A549 (cell line): Measurements from ENCODE around the gene INF2. TPM values are rescaled to one million over a fixed set of nuclear protein-coding genes. Genes with fewer than 3 reads are reported as not detected.
A peak's percentile ranks its signal among the peaks of the same experiment; 100 is the strongest.

Experiments used
- ATAC-seq, 2 experiments: fragments of 200-7000 bp in 1 of 2; fragments of >200 bp in 1 of 2; cut with Nextera tagmentation in 1 of 2; cut with Tn5 transposase in 1 of 2; 3 replicates each; pipeline versions ENCODE4 v1.8.0 to v1.9.1; 2018 to 2020; ENCODE audit warnings: mild to moderate bottlenecking in 1 of 2, moderate library complexity in 1 of 2
- CTCF ChIA-PET: fragments of 300-600 bp; sonication (Branson Sonifier 250); formaldehyde crosslinking; extraction: SDS; loops from one replicate; lab custom pipeline; 2021; ENCODE audit warnings: antibody characterized with exemption, inconsistent platforms; lab: Yijun Ruan, JAX
- POLR2A ChIA-PET: fragments of 350-600 bp; formaldehyde crosslinking; extraction: SDS; loops from one replicate; lab custom pipeline; 2021; ENCODE audit warnings: antibody characterized with exemption, inconsistent platforms; lab: Yijun Ruan, JAX
- DNase-seq, 2 experiments: peaks; one replicate each; pipeline versions ENCODE4 v3.0.0 to v3.0.0-alpha.2; 2011 to 2016; ENCODE audit warnings: low read depth in 1 of 2, low spot score in 1 of 2
- FAIRE-seq: peaks from 2 replicates; lab custom pipeline; 2011; peaks lifted over from hg19 to GRCh38; lab: Jason Lieb, UNC
- H3K27ac ChIP-seq, 2 experiments: fragments of >200 bp; sonication (Bioruptor Twin); formaldehyde crosslinking; 3 replicates each; pipeline ENCODE4 v1.5.1; 2016 to 2017
- H3K4me1 ChIP-seq: fragments of >200 bp; sonication (Bioruptor Twin); formaldehyde crosslinking; 3 replicates; pipeline ENCODE4 v1.6.1; 2016
- H3K4me2 ChIP-seq: fragments of >200 bp; sonication (Bioruptor Twin); formaldehyde crosslinking; 3 replicates; pipeline ENCODE4 v1.6.1; 2016
- H3K4me3 ChIP-seq: fragments of >200 bp; sonication (Bioruptor Twin); formaldehyde crosslinking; 3 replicates; pipeline ENCODE4 v1.5.1; 2016
- H3K9me3 ChIP-seq: fragments of >200 bp; sonication (Bioruptor Twin); formaldehyde crosslinking; 3 replicates; pipeline ENCODE4 v1.6.1; 2016
- ATOH8 ChIP-seq: fragments of 250-450 bp; sonication (Bioruptor Pico); IDR thresholded peaks from 2 replicates; pipeline ENCODE4 v1.5.0; 2020; ENCODE audit warnings: low read depth, mild to moderate bottlenecking, moderate library complexity
- CHD2 ChIP-seq: fragments of 150-350 bp; IDR thresholded peaks from 2 replicates; pipeline ENCODE4 v1.6.1; 2014; ENCODE audit warnings: low read length; ENCODE audit not compliant: partially characterized antibody
- CHD4 ChIP-seq: fragments of 200-600 bp; sonication (generic); IDR thresholded peaks from 2 replicates; pipeline ENCODE4 v1.6.1; 2016; ENCODE audit warnings: antibody characterized with exemption, mild to moderate bottlenecking, borderline replicate concordance
- FOSL2 ChIP-seq, 2 experiments: fragments of 450-650 bp in 1 of 2; fragments of >200 bp in 1 of 2; sonication (Bioruptor Twin) in 1 of 2; formaldehyde crosslinking; IDR thresholded peaks; 2 replicates each; pipeline versions ENCODE4 v1.5.0 to v1.6.1; 2016 to 2020; ENCODE audit warnings: mild to moderate bottlenecking in 1 of 2, moderate library complexity in 1 of 2
- HEYL ChIP-seq: fragments of 250-450 bp; sonication (Bioruptor Pico); IDR thresholded peaks from 2 replicates; pipeline ENCODE4 v1.8.0; 2021; ENCODE audit warnings: mild to moderate bottlenecking, moderate library complexity
- HOXB13 ChIP-seq: fragments of 250-450 bp; sonication (Bioruptor Pico); IDR thresholded peaks from 2 replicates; pipeline ENCODE4 v1.5.0; 2020; ENCODE audit warnings: low read depth, mild to moderate bottlenecking, moderate library complexity
- HOXB5 ChIP-seq: fragments of 250-450 bp; sonication (Bioruptor Pico); IDR thresholded peaks from 2 replicates; pipeline ENCODE4 v1.5.0; 2020; ENCODE audit warnings: mild to moderate bottlenecking, moderate library complexity
- JUN ChIP-seq, 2 experiments: fragments of >200 bp; sonication (Bioruptor Twin); formaldehyde crosslinking; IDR thresholded peaks; 2 replicates in 1 of 2; 3 replicates in 1 of 2; pipeline ENCODE4 v1.6.1; 2016 to 2017
- KDM1A ChIP-seq: fragments of 200-600 bp; sonication (generic); IDR thresholded peaks from 2 replicates; pipeline ENCODE4 v1.6.1; 2016; ENCODE audit warnings: low read depth, mild to moderate bottlenecking
- MAX ChIP-seq: IDR thresholded peaks from 2 replicates; pipeline ENCODE4 v1.6.1; 2012
- MYC ChIP-seq: IDR thresholded peaks from 2 replicates; pipeline ENCODE4 v1.6.1; 2012; ENCODE audit warnings: mild to moderate bottlenecking, inconsistent platforms, low read length, improper control_type of control experiment, borderline replicate concordance
- NR3C1 ChIP-seq: fragments of >200 bp; sonication (Bioruptor Twin); formaldehyde crosslinking; IDR thresholded peaks from 3 replicates; pipeline ENCODE4 v1.6.1; 2017
- PHF8 ChIP-seq: fragments of 200-600 bp; sonication (generic); IDR thresholded peaks from 2 replicates; pipeline ENCODE4 v1.6.1; 2016; ENCODE audit warnings: low read depth, mild to moderate bottlenecking, antibody characterized with exemption, moderate library complexity, borderline replicate concordance
- POLR2AphosphoS2 ChIP-seq: conservative IDR thresholded peaks from 2 replicates; pipeline ENCODE4 v1.6.1; 2012; ENCODE audit warnings: low read length, improper control_type of control experiment, inconsistent platforms
- SREBF2 ChIP-seq: fragments of 450-650 bp; IDR thresholded peaks from 2 replicates; pipeline ENCODE4 v1.6.1; 2014; ENCODE audit warnings: mild to moderate bottlenecking, moderate library complexity
- USF2 ChIP-seq: fragments of 450-650 bp; IDR thresholded peaks from 2 replicates; pipeline ENCODE4 v1.6.1; 2014; ENCODE audit warnings: antibody characterized with exemption
- ZSCAN20 ChIP-seq: fragments of 250-450 bp; sonication (Bioruptor Pico); IDR thresholded peaks from 2 replicates; pipeline ENCODE4 v1.8.0; 2022; ENCODE audit warnings: mild to moderate bottlenecking, moderate library complexity
- WGBS: methylation state at CpG from one replicate; pipeline ENCODE4 v1.1.6; 2017; ENCODE audit errors: missing lambda C conversion rate; 5-methylcytosine and 5-hydroxymethylcytosine counted together
- polyA plus RNA-seq, 4 experiments: library from polyadenylated mRNA; depleted of rRNA in 3 of 4; stranded (reverse); fragments of >200 nt; fragmentation: RNase III in 1 of 4; extraction: RNeasy Plus Mini Kit Qiagen cat#74134 plus additional on column Dnase treatment in 1 of 4; gene quantifications; 2 replicates in 3 of 4; 3 replicates in 1 of 4; pipeline ENCODE4 v1.2.3, GENCODE V29; 2011 to 2017
- TF ChIP-seq, protein P1 (sequence below): fragments of >200 bp; sonication (Bioruptor Twin); formaldehyde crosslinking; IDR thresholded peaks from 3 replicates; pipeline ENCODE4 v1.6.1; 2016

The INF2 gene
- polyA plus RNA-seq, 2 of the 4 experiments (the other 2 are of a cell fraction) = 24.7 to 71.2 TPM

- TF ChIP-seq MAX (no peak), ZSCAN20 (CRISPR knock-in tag) (no peak)
These were observed 45.8 kb downstream of the INF2 start (continued) for GRCh38 chr14:104734991-104735779.

- H3K9me3 ChIP-seq = no peaks in the 10 kb centered on the region
- no peak for ATAC-seq
- H3K4me2 ChIP-seq = no peak overlapping the region
- DNase-seq = no peak
- no peak overlapping the region for H3K4me3 ChIP-seq
- POLR2A ChIA-PET = no interaction called here
- no peak for FAIRE-seq
- CTCF ChIA-PET = interaction anchor here (0.8 to 7.0 kb wide), 8 partner anchors 9 to 60 kb away, joined by 3 to 65 read pairs (median 4); partner anchors contain the start of gene ADSS1
- 81% methylated on average over 18 of the region's 26 CpGs for WGBS
- peak overlapping the region in 1 of 2 experiments; percentile 39; a peak in 2 of 6 replicates for H3K27ac ChIP-seq
- TF ChIP-seq ZSCAN20 (CRISPR knock-in tag) (no peak), ATOH8 (CRISPR knock-in tag) (no peak), USF2 (no peak)
- peaks cover 43% of the 10 kb centered on the region for H3K4me1 ChIP-seq
These were observed 46.6 kb downstream of the INF2 start for GRCh38 chr14:104735830-104736642.

DNA sequence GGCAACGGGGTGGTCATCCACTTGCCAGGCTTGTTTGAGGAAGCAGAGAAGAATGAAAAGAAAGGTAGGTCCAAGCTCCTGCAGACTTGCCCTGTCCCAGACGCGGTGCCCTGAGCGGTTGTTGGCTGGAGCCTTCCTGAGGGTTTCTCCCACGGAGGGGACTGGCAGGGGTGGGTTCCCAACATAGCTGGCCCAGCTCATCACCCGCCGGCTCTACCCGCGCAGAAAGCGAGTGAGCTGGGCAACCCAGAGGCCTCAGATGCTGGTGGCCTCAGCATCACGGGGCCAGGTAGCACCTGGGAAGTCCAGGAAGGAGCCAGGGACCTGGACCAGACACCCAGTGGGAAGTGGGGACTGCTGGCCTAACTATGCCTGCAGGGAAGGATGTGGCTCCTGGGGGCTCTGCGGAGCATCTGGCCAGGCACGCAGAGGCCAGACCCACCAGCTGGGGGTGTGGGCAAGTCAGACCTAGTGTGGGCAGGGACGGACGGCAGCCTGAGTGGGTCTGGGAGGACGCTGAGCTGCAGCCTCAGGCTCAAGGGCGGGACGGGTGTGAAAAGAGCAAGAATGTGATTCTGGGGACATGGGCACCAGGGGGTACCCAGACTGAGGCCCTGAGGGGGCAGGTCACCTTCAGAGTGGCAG, 49.1 kb downstream of the INF2 start:
- ATAC-seq = no peak

More for the DNA sequence above, 49.1 kb downstream of the INF2 start:
- no peak overlapping the region for H3K27ac ChIP-seq
- H3K4me3 ChIP-seq = no peak overlapping the region
- no peak overlapping the region for H3K4me2 ChIP-seq
- CTCF ChIA-PET = interaction anchor here (1.0 to 7.0 kb wide), 4 partner anchors 14 to 307 kb away, joined by 3 to 65 read pairs (median 3); partner anchors contain the start of gene ADSS1
- FAIRE-seq = no peak
- TF ChIP-seq USF2 = no peak
- no peak for TF ChIP-seq PHF8
- TF ChIP-seq CHD2 = no peak
- TF ChIP-seq SREBF2 = no peak
- no peak for TF ChIP-seq FOSL2 (IDR thresholded peaks at IDR 0.05)
- TF ChIP-seq FOSL2 (CRISPR knock-in tag; IDR thresholded peaks at IDR 0.05) = no peak
- no peak for TF ChIP-seq CHD4
- TF ChIP-seq JUN (IDR thresholded peaks at IDR 0.05) = no peak
- no peak for TF ChIP-seq POLR2AphosphoS2
- TF ChIP-seq KDM1A = no peak
- TF ChIP-seq, protein P1, sequence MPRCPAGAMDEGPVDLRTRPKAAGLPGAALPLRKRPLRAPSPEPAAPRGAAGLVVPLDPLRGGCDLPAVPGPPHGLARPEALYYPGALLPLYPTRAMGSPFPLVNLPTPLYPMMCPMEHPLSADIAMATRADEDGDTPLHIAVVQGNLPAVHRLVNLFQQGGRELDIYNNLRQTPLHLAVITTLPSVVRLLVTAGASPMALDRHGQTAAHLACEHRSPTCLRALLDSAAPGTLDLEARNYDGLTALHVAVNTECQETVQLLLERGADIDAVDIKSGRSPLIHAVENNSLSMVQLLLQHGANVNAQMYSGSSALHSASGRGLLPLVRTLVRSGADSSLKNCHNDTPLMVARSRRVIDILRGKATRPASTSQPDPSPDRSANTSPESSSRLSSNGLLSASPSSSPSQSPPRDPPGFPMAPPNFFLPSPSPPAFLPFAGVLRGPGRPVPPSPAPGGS = no peak
- no peak for TF ChIP-seq MAX
- no peak for TF ChIP-seq HOXB13 (CRISPR knock-in tag)
- no peak for TF ChIP-seq HEYL (CRISPR knock-in tag)
- TF ChIP-seq MYC = no peak
- no peak for TF ChIP-seq HOXB5 (CRISPR knock-in tag)
- no peak for TF ChIP-seq ATOH8 (CRISPR knock-in tag)
- no peak for TF ChIP-seq NR3C1
- TF ChIP-seq, all 56 proteins: peak for 0
- H3K4me1 ChIP-seq = peaks cover 18% of the 10 kb centered on the region
- WGBS = 85% methylated on average over 16 of the region's 18 CpGs
- DNase-seq = no peak
- POLR2A ChIA-PET = no interaction called here
- H3K9me3 ChIP-seq = no peaks in the 10 kb centered on the region
